SW480 (cell line): ENCODE data around the gene BPIFB2.

ENCODE experiments used
- DNase-seq: peaks from one replicate; pipeline ENCODE4 v3.0.0-alpha.2; 2016; ENCODE audit warnings: low spot score

Gene BPIFB2

DNA sequence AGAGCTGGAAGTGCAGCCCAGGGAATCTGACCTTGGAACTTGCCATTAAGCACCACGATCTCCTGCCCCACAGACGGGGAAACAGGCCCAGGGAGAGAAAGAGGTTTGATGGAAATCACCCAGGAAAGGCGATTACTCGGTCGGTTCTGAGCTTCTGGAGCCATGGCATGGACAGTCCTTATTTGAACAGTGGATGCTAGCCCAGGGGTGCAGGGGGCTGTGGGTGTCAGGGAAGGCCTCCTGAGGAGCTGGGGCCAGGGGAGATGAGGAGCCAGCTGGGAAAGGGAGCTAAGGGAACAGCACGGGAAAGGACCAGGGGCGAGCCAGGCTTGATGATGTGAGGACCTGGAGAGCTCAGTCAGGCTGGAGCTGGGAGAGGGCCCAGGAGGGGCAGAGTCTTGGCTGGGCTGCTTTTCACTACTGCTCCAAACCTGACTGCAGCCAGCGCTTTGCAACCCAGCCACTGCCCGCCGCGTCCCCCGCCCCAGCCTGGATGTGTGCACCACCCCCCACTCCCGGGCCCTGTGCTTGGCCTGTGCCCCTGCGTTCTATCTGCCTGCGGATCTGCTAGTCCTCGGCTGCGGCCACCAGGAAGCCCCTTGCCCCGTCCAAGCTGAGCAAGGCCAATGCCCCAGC, 21.1 kb upstream of the BPIFB2 start:
- no peak for DNase-seq

DNA sequence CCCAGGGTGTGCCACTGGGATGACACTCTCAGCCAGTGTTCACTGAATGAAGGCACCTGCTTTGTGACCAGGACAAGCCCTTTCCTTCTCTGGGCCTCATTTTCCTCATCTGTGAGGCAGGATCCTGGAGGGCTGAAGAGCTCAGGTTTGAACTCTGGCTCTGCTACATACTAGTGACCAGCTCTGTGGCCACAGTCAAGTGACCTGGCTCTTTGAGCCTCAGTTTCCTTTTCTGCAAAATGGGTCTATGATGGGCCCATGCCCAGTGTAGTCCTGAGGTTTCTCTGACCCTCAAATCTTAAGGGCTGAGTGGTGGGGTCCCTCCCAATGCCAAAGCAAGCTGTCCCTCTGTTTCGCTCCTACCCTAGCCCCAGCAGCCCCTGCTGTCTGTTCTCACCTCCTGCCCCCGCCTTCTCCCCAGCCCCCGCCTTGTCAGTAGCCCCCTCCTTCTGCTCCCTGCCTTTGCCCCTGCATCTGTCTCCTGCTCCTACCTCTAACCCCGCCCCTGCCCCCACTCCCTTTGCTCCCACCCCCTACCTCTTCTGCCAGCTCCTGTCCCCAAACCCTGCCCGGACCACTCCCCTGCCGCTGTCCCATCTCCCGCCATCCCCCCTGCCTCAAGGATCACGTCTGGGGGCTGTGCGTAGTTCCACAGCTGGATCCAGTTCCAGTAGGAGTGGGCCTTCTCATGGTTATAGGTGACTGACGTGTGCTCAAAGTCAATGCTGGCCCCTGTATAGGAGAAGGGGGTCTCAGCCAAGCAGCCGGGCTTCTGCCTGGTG, 20.3 kb upstream of the BPIFB2 start:
- DNase-seq: no peak

GRCh38 chr20:32988008-32988407, 19.5 kb upstream of the BPIFB2 start:
- no peak for DNase-seq

DNA sequence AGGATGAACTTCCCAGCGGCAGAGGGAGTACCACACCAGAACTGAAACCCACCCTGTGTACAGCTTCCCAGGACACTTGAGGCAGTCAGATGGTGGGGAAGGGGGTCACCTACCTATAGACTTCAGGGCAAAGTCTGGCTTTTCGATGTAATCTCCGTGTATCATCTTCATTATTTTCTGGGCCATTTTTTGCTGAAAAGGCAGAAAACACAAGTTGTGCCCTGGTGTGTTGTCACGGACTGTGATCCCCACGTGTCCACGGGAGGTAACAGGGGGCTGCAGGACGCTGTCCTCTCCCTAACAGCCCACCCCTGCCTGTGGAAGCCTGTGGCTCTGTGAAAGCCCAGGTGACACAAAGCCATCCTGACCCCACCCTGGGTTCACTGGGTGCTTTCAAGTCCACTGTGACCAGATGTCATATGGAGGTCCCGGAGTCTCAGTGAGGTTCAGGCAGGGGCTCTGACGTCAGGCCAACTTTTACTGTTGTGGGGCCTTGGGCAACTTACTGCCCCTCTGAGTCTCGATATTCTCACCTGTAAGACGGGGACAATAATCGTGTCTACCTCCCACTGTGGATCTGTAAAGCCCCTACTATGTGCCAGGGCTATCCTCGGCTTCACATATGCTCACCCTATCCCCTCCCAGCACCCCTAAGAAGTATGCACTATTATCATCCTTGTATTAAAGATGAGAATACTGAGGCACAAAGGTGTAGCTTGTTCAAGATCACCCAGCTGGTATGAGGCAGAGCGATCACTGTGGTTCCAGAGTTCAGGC, 17.8 kb upstream of the BPIFB2 start:
- DNase-seq: no peak

DNA sequence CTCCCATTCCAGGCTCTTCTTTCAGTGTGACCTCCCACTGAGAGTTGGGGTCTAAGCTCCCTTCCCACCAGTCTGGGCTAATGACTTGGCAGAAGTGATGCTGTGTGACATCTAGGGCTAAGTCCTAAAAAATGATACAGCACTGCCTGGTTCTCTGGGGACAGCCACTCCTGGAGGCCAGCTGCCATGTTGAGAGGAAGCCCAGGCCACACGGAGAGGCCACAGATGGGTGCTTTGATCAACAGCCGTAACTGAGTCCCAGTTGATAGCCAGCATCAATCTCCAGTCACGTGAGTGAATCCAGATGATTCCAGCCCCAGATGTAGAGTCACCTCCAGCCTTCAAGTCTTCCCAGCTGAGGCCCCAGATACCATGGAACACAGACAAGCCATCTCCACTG, 17.1 kb upstream of the BPIFB2 start:
- DNase-seq: no peak

DNA sequence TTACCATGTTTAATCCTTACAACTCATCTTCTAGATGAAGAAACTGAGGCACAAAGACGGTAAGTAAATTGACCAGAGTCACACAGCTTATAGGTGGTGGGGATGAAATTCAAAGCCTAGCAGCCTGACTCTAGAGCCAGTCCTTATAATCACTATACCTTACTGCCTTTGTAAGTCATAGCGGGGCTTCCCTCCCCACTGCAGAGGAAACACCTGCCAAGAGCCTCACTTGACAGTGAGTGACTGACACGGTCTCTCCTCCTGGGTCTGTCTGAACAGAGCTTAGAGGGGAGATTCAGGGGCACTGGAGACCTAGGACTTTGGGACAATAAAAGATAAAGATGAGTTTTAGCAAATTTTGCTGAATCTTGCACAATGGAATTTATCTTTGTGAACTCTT, 16.1 kb upstream of the BPIFB2 start:
- no peak for DNase-seq

- no peak for DNase-seq
Measured at GRCh38 chr20:32991792-32992641, 15.5 kb upstream of the BPIFB2 start.

GRCh38 chr20:32993496-32994050, 13.9 kb upstream of the BPIFB2 start:
- no peak for DNase-seq

DNA sequence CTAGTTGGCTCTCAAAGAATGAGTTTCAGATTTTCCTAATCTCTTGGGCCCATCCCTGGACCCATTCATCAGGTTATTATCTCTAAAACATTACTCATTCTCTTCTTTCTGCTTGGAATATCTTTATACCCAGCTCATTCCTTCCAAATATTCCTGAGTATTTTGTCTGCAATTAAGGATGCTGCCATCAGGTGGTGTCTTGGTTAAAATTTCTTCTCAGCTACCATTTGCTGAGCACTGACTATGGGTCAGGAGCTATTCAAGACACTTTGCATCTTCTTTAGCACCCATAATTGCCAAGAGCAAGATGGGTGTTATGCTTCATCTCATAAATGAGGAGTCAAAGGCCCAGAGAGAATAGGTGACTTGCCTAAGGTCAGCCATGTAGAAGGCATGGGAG, 11.7 kb upstream of the BPIFB2 start:
- no peak for DNase-seq

DNA sequence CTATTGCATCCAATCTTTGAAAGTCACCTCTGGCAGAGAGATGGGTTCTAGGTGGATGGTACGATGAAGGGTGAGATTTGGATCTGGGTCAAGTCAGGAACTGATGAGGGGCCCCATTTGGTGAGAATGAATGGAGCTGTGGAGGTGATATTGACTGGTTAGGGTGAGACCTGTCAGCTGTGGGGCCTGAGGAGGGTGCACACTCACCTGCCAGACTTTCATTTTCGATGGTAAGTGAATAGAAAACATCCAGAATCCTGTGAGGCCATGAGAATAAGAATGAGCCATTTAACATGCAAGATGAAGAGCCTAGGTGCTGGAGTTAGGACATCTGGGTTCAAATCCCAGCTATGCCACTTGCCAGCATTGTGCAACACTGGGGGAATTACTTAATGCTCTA, 10.1 kb upstream of the BPIFB2 start:
- no peak for DNase-seq

GRCh38 chr20:32999603-33000250, 7.8 kb upstream of the BPIFB2 start:
- DNase-seq: no peak

GRCh38 chr20:33000802-33001466, 6.6 kb upstream of the BPIFB2 start:
- DNase-seq: no peak

- DNase-seq: no peak
Measured at GRCh38 chr20:33002087-33002808, 5.3 kb upstream of the BPIFB2 start.

GRCh38 chr20:33004141-33004751, 3.3 kb upstream of the BPIFB2 start, which contains the start of gene SUN5:
Gene SUN5 (minus strand): TSS chr20:33004433. CDS start chr20:33004340, 93 bp downstream.
- no peak for DNase-seq

DNA sequence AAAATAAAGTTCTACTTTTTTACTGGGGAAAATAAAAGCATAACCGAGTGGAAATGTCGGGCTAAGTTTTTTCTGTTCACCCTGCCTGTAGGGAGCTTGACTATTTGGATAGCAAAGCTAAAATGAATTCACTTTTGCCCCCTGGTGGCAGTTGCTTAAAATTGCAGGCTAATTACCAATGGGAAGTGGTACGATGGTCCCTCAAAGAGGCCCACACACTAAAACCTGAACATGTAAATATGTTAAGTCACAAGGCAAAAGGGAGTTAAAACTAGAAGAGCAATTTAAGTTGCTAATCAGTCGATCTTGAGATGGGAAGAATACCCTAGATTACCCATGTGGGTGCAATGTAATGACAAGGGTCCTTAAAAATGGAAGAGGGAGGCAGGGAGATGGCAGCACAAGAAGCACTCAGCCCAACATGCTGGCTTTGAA, 2.4 kb upstream of the BPIFB2 start:
- no peak for DNase-seq

- no peak for DNase-seq
Measured at GRCh38 chr20:33005908-33006775, 1.4 kb upstream of the BPIFB2 start.

- DNase-seq: no peak
Measured at GRCh38 chr20:33006776-33007375, 628 bp upstream of the BPIFB2 start.
